ENCODE data around the gene FARSA. TPM values are rescaled to one million over a fixed set of nuclear protein-coding genes. Genes with fewer than 3 reads are reported as not detected.
A peak's percentile ranks its signal among the peaks of the same experiment; 100 is the strongest.

The FARSA gene
- total and polyA plus RNA-seq, 2 of the 13 experiments (the other 11 are each of a cell fraction or from before 2014, with no cell fraction given), result 25.9 to 72.0 TPM

DNA sequence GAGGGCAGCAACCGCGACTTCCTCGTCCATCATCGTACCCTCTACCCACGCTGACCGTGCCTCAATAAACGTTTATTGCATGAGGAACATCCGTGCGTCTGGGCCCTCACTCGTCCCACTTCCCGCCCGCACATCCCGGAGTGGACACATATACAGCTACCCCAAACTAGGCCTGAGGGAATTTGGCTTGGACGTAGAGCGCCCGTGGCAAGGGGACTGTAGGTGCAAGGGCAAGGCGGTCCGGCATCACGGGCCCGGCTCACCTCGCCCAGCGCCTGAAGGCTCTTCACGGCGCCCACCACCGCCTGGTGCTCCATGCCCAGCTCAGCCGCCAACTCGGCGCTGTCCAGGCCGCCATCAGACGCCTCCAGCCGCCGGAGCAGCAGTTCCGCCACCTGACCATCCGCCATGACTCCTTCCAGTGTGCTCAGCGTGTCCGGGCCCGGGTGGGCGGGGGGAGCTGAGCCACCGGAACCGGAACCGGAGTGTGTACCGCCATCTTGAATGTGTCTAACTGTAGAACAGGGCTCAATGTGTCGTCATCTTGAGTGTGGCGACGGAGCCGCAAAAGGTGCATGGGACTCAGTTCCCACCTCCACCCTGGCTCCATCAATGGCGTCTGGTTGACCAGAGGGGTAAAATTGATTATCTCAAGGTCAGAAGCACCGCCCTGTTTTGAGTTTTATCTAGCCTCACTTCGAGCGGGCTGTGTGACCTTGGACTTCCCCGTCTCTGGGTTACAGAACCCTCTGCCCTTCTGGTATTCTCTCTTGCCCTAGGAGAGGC, at the start of gene FARSA (continued):
- TF ChIP-seq, protein P1, sequence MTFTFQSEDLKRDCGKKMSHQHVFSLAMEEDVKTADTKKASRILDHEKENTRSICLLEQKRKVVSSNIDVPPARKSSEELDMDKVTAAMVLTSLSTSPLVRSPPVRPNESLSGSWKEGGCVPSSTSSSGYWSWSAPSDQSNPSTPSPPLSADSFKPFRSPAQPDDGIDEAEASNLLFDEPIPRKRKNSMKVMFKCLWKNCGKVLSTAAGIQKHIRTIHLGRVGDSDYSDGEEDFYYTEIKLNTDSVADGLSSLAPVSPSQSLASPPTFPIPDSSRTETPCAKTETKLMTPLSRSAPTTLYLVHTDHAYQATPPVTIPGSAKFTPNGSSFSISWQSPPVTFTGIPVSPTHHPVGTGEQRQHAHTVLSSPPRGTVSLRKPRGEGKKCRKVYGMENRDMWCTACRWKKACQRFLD (CRISPR knock-in tag; IDR thresholded peaks at IDR 0.05; ENCODE audit: borderline replicate concordance), result 0 out of 2 replicates have a peak, but pooled peaks have one; percentile 36
- TF ChIP-seq TAF1 (CRISPR knock-in tag; IDR thresholded peaks at IDR 0.05) (peak; percentile 97), NFATC3 (CRISPR knock-in tag; IDR thresholded peaks at IDR 0.05) (no peak), DPF2 (CRISPR knock-in tag; IDR thresholded peaks at IDR 0.05; ENCODE audit: borderline replicate concordance, low read depth) (no peak), SETDB1 (CRISPR knock-in tag; IDR thresholded peaks at IDR 0.05; ENCODE audit: borderline replicate concordance) (no peak), ZNF563 (CRISPR knock-in tag; IDR thresholded peaks at IDR 0.05) (peak; percentile 88; the same call in 1 of the 2 replicates), NCOA5 (CRISPR knock-in tag; IDR thresholded peaks at IDR 0.05) (no peak), ZNF124 (CRISPR knock-in tag; IDR thresholded peaks at IDR 0.05) (0 out of 2 replicates have a peak, but pooled peaks have one; percentile 24), MIER3 (CRISPR knock-in tag; IDR thresholded peaks at IDR 0.05; ENCODE audit: borderline replicate concordance) (peak; percentile 22; the same call in 1 of the 2 replicates), ZFP90 (CRISPR knock-in tag; IDR thresholded peaks at IDR 0.05; ENCODE audit: borderline replicate concordance) (no peak), MAFF (IDR thresholded peaks at IDR 0.05; ENCODE audit: low read depth, low read length) (no peak), POLR2A (IDR thresholded peaks at IDR 0.05; ENCODE audit: insufficient read depth in 1 of 2, low read depth in 2 of 2, low read length in 2 of 2) (peak; percentile 80 to 99), TEAD3 (CRISPR knock-in tag; optimal IDR thresholded peaks at IDR 0.05; ENCODE audit: borderline replicate concordance) (peak; percentile 53), ZNF468 (CRISPR knock-in tag; IDR thresholded peaks at IDR 0.05) (no peak), ZNF224 (CRISPR knock-in tag; IDR thresholded peaks at IDR 0.05) (peak; percentile 33; the same call in 1 of the 2 replicates)
- TF ChIP-seq, protein P2, sequence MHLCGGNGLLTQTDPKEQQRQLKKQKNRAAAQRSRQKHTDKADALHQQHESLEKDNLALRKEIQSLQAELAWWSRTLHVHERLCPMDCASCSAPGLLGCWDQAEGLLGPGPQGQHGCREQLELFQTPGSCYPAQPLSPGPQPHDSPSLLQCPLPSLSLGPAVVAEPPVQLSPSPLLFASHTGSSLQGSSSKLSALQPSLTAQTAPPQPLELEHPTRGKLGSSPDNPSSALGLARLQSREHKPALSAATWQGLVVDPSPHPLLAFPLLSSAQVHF (CRISPR knock-in tag; IDR thresholded peaks at IDR 0.05), result no peak
- TF ChIP-seq, protein P3, sequence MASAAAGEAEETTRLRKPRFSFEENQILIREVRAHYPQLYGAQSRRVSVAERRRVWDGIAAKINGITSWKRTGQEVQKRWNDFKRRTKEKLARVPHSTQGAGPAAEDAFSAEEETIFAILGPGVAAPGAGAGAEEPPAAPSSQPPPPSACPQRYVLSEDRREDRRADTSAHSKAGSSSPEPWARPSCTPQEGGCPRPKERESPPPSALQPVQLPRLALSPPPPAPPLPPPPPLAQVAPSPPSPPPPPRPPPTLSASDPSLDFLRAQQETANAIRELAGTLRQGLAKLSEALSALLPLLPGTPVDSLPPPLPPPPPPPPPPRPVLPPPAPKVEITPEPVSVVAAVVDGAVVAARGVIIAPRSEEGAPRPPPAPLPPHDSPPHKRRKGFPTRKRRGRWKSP (CRISPR knock-in tag; IDR thresholded peaks at IDR 0.05), result 0 out of 2 replicates have a peak, but pooled peaks have one; percentile 56
- TF ChIP-seq, protein P4, sequence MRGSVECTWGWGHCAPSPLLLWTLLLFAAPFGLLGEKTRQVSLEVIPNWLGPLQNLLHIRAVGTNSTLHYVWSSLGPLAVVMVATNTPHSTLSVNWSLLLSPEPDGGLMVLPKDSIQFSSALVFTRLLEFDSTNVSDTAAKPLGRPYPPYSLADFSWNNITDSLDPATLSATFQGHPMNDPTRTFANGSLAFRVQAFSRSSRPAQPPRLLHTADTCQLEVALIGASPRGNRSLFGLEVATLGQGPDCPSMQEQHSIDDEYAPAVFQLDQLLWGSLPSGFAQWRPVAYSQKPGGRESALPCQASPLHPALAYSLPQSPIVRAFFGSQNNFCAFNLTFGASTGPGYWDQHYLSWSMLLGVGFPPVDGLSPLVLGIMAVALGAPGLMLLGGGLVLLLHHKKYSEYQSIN (CRISPR knock-in tag; IDR thresholded peaks at IDR 0.05; ENCODE audit: borderline replicate concordance), result no peak
- TF ChIP-seq, protein P5, sequence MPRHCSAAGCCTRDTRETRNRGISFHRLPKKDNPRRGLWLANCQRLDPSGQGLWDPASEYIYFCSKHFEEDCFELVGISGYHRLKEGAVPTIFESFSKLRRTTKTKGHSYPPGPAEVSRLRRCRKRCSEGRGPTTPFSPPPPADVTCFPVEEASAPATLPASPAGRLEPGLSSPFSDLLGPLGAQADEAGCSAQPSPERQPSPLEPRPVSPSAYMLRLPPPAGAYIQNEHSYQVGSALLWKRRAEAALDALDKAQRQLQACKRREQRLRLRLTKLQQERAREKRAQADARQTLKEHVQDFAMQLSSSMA (CRISPR knock-in tag; IDR thresholded peaks at IDR 0.05), result peak; percentile 100
- TF ChIP-seq, protein P6, sequence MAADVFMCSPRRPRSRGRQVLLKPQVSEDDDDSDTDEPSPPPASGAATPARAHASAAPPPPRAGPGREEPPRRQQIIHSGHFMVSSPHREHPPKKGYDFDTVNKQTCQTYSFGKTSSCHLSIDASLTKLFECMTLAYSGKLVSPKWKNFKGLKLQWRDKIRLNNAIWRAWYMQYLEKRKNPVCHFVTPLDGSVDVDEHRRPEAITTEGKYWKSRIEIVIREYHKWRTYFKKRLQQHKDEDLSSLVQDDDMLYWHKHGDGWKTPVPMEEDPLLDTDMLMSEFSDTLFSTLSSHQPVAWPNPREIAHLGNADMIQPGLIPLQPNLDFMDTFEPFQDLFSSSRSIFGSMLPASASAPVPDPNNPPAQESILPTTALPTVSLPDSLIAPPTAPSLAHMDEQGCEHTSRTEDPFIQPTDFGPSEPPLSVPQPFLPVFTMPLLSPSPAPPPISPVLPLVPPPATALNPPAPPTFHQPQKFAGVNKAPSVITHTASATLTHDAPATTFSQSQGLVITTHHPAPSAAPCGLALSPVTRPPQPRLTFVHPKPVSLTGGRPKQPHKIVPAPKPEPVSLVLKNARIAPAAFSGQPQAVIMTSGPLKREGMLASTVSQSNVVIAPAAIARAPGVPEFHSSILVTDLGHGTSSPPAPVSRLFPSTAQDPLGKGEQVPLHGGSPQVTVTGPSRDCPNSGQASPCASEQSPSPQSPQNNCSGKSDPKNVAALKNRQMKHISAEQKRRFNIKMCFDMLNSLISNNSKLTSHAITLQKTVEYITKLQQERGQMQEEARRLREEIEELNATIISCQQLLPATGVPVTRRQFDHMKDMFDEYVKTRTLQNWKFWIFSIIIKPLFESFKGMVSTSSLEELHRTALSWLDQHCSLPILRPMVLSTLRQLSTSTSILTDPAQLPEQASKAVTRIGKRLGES (CRISPR knock-in tag; IDR thresholded peaks at IDR 0.05; ENCODE audit: borderline replicate concordance), result no peak

Data from HepG2 (cell line).